GM12878 (cell line): ENCODE measurements around the gene NFAT5.

Experiments
- ASH2L ChIP-seq: fragments of 300-600, 200-600 bp; sonication (generic); IDR thresholded peaks from 2 replicates; pipeline ENCODE4 v1.6.1; 2017; ENCODE audit warnings: low read depth, mild to moderate bottlenecking, borderline replicate concordance
- HDAC6 ChIP-seq: fragments of 200-600 bp; sonication (generic); IDR thresholded peaks from one replicate; pipeline ENCODE4 v1.8.0; 2017; ENCODE audit warnings: antibody characterized with exemption; ENCODE audit not compliant: unreplicated experiment
- TF ChIP-seq, protein P1 (sequence below): fragments of 450-650 bp; IDR thresholded peaks from 2 replicates; pipeline ENCODE4 v1.6.1; 2018; ENCODE audit warnings: borderline replicate concordance, mild to moderate bottlenecking; ENCODE audit not compliant: partially characterized antibody

DNA sequence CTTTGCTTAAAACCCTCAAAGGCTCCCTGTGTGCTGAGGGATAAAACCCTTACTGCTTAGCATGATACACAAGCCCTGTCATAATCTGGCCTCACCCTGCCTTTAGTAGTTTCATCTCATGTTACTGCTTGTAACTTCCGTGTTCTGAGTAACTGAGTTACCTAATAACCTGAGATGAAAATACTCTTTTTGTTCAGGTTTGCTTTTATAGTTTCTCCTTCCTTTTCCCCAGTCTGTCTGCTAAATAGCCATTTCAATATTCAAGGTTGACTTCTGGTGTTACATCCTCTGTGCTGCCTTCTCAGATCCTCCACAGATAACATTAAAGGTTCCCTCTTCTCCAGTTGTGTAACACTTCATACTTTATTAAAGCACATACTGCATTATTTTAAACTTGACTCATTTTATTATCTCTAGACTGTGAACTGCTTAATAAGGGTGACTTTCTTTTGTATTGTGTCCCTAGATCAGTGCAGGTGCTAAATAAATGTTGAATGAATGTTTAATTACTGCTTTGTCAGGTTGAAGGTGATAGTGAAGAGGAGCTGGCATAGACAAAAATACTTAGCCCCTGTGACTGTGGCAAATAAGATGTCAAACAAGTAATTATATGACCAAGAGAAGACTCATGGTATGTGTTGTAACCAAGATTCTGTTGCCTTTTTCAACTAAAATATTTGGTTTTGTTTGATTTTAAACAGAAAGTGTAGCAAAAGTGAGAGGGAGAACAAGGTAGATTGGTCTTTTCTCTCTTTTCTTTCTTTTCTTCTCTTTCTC lies 47.8 kb downstream of the NFAT5 start:
- TF ChIP-seq HDAC6 (no peak), ASH2L (no peak)
- TF ChIP-seq, protein P1, sequence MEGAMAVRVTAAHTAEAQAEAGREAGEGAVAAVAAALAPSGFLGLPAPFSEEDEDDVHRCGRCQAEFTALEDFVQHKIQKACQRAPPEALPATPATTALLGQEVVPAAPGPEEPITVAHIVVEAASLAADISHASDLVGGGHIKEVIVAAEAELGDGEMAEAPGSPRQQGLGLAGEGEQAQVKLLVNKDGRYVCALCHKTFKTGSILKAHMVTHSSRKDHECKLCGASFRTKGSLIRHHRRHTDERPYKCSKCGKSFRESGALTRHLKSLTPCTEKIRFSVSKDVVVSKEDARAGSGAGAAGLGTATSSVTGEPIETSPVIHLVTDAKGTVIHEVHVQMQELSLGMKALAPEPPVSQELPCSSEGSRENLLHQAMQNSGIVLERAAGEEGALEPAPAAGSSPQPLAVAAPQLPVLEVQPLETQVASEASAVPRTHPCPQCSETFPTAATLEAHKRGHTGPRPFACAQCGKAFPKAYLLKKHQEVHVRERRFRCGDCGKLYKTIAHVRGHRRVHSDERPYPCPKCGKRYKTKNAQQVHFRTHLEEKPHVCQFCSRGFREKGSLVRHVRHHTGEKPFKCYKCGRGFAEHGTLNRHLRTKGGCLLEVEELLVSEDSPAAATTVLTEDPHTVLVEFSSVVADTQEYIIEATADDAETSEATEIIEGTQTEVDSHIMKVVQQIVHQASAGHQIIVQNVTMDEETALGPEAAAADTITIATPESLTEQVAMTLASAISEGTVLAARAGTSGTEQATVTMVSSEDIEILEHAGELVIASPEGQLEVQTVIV: no peak
